Measurements from ENCODE around the gene DUSP15. TPM values are rescaled to one million over a fixed set of nuclear protein-coding genes. Genes with fewer than 3 reads are reported as not detected.

The DUSP15 gene
- total RNA-seq, 5 donors from 2014 or later (not counting 1 experiment from before 2014, with no cell fraction given): not detected

- no peak within 1 kb of the TSS for H3K27ac ChIP-seq (ENCODE audit: low read length)
- DNase-seq (no peak), ATAC-seq (replicated peaks in 1 of 4) (no peak)
- H3K4me3 ChIP-seq (ENCODE audit: control insufficient read depth in 1 of 2, extremely low read depth in 1 of 2, low read length in 1 of 2): no peak within 1 kb of the TSS
- H3K27me3 Mint-ChIP-seq: peaks cover 0 to 15% of the 10 kb centered on the region in 2 donors
- no peaks in the 10 kb centered on the region for H3K4me1 Mint-ChIP-seq
- H3K27me3 ChIP-seq (replicated peaks in 1 of 2; ENCODE audit: control insufficient read depth in 2 of 2, extremely low read depth in 1 of 2, insufficient read depth in 2 of 2, low read length in 1 of 2): peaks cover 0 to 16% of the 10 kb centered on the region in 2 experiments
- no peaks in the 10 kb centered on the region for H3K36me3 ChIP-seq (ENCODE audit: control insufficient read depth in 2 of 2, extremely low read depth in 1 of 2, insufficient read depth in 1 of 2, low read length in 1 of 2)
- no peaks in the 10 kb centered on the region for H3K4me1 ChIP-seq (ENCODE audit: control insufficient read depth in 1 of 2, extremely low read depth in 1 of 2, insufficient read depth in 2 of 2, low read length in 2 of 2)
- CTCF ChIA-PET: interaction anchor here in 1 of 2 donors (1.0 kb wide), 1 partner anchor 12 kb away, joined by 4 read pairs; no protein-coding TSS in a partner anchor
- POLR2A ChIA-PET: no interaction called here
- H3K36me3 Mint-ChIP-seq: no peaks in the 10 kb centered on the region
- H3K4me3 Mint-ChIP-seq: no peak within 1 kb of the TSS
- H3K27ac Mint-ChIP-seq: no peak within 1 kb of the TSS
- H3K9me3 ChIP-seq: no peaks in the 10 kb centered on the region
- H3K9me3 Mint-ChIP-seq: no peaks in the 10 kb centered on the region
- WGBS (ENCODE audit: insufficient coverage): 90% methylated on average over 17 of the region's 21 CpGs
Measured at GRCh38 chr20:31845300-31845863, 24.9 kb downstream of the DUSP15 start, which contains the start of gene FOXS1. TSS of gene FOXS1 (minus strand) at chr20:31845604. CDS start at chr20:31845542, 62 bp downstream.

DNA sequence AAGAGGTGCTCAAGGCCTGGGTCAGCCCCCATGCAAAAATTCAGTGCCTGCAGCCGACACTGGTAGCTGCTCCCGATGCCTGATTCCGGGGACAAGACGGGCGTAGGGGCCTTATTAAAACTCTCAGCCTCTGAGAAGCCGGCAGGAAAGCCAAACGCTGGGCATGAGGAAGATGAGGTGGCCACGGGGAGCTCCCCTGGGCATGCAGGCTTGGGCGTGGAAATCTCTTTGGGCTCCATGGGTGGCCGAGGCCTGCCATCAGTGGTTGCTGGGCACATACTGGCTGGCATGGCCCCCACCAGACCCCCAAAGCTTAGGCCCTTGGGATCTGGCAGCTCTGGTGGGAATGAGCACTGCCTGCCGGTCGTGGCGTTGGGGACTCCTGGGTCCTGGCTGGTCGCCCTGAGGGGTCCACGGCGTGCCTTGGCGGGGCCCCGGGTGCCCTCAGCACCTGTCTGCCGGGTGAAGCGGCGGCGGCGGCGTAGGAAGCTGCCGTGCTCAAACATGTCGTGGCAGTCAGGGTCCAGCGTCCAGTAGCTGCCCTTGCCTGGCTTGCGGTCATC lies 25.5 kb downstream of the DUSP15 start:
- H3K27me3 ChIP-seq (replicated peaks in 1 of 2; ENCODE audit: control insufficient read depth in 2 of 2, extremely low read depth in 1 of 2, insufficient read depth in 2 of 2, low read length in 1 of 2): peaks cover 0 to 12% of the 10 kb centered on the region in 2 experiments
- no peak for ATAC-seq (replicated peaks in 1 of 4)
- Mint-ChIP-seq H3K4me3 (no peak overlapping the region), H3K9me3 (no peaks in the 10 kb centered on the region), H3K27me3 (peaks cover 0 to 10% of the 10 kb centered on the region in 2 donors), H3K36me3 (no peaks in the 10 kb centered on the region), H3K27ac (no peak overlapping the region), H3K4me1 (no peaks in the 10 kb centered on the region)
- no peak overlapping the region for H3K4me3 ChIP-seq (ENCODE audit: control insufficient read depth in 1 of 2, extremely low read depth in 1 of 2, low read length in 1 of 2)
- no peak overlapping the region for H3K27ac ChIP-seq (ENCODE audit: low read length)
- no peaks in the 10 kb centered on the region for H3K4me1 ChIP-seq (ENCODE audit: control insufficient read depth in 1 of 2, extremely low read depth in 1 of 2, insufficient read depth in 2 of 2, low read length in 2 of 2)
- CTCF ChIA-PET: interaction anchor here in 1 of 2 donors (1.0 kb wide), 1 partner anchor 12 kb away, joined by 4 read pairs; no protein-coding TSS in a partner anchor
- POLR2A ChIA-PET: no interaction called here
- 90% methylated on average over 28 of the region's 28 CpGs for WGBS (ENCODE audit: insufficient coverage)
- DNase-seq: no peak
- no peaks in the 10 kb centered on the region for H3K9me3 ChIP-seq
- no peaks in the 10 kb centered on the region for H3K36me3 ChIP-seq (ENCODE audit: control insufficient read depth in 2 of 2, extremely low read depth in 1 of 2, insufficient read depth in 1 of 2, low read length in 1 of 2)

DNA sequence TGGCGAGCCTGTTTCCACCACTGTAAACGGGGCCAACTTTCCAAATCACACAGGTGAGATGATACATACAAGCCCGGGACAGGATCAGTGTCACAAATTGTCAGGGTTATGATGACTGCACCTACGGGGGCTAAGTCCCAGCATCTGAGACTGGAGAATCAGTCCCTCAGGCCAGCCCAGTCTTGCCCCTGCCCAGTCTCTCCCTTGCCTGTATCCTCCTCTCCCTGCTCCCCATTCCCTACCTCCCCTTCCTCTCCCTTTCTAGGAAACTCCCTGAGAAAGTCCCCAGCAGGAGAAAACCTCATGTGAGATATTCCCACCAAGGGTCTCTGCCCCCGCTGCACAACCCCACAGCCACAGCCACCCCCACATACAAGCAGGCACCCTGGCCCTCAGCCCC lies 26.4 kb downstream of the DUSP15 start:
- no peaks in the 10 kb centered on the region for H3K9me3 ChIP-seq
- no peak overlapping the region for H3K4me3 ChIP-seq (ENCODE audit: control insufficient read depth in 1 of 2, extremely low read depth in 1 of 2, low read length in 1 of 2)
- Mint-ChIP-seq H3K4me3 (no peak overlapping the region), H3K27ac (no peak overlapping the region), H3K36me3 (no peaks in the 10 kb centered on the region), H3K9me3 (no peaks in the 10 kb centered on the region), H3K27me3 (peaks cover 0 to 5% of the 10 kb centered on the region in 2 donors), H3K4me1 (no peaks in the 10 kb centered on the region)
- 80% methylated on average over 2 of the region's 5 CpGs for WGBS (ENCODE audit: insufficient coverage)
- ChIA-PET CTCF (no interaction called here), POLR2A (no interaction called here)
- ATAC-seq (replicated peaks in 1 of 4): no peak
- DNase-seq: no peak
- H3K27ac ChIP-seq (ENCODE audit: low read length): no peak overlapping the region
- H3K27me3 ChIP-seq (replicated peaks in 1 of 2; ENCODE audit: control insufficient read depth in 2 of 2, extremely low read depth in 1 of 2, insufficient read depth in 2 of 2, low read length in 1 of 2): peaks cover 0 to 10% of the 10 kb centered on the region in 2 experiments
- no peaks in the 10 kb centered on the region for H3K4me1 ChIP-seq (ENCODE audit: control insufficient read depth in 1 of 2, extremely low read depth in 1 of 2, insufficient read depth in 2 of 2, low read length in 2 of 2)
- H3K36me3 ChIP-seq (ENCODE audit: control insufficient read depth in 2 of 2, extremely low read depth in 1 of 2, insufficient read depth in 1 of 2, low read length in 1 of 2): no peaks in the 10 kb centered on the region

GRCh38 chr20:31843288-31843687 lies 27.0 kb downstream of the DUSP15 start:
- ATAC-seq (replicated peaks in 1 of 4) (no peak), DNase-seq (no peak)
- 80% methylated on average over 4 of the region's 6 CpGs for WGBS (ENCODE audit: insufficient coverage)
- H3K36me3 ChIP-seq (ENCODE audit: control insufficient read depth in 2 of 2, extremely low read depth in 1 of 2, insufficient read depth in 1 of 2, low read length in 1 of 2): no peaks in the 10 kb centered on the region
- H3K4me3 ChIP-seq (ENCODE audit: control insufficient read depth in 1 of 2, extremely low read depth in 1 of 2, low read length in 1 of 2): no peak overlapping the region
- no peaks in the 10 kb centered on the region for H3K36me3 Mint-ChIP-seq
- H3K9me3 Mint-ChIP-seq: no peaks in the 10 kb centered on the region
- no peaks in the 10 kb centered on the region for H3K4me1 ChIP-seq (ENCODE audit: control insufficient read depth in 1 of 2, extremely low read depth in 1 of 2, insufficient read depth in 2 of 2, low read length in 2 of 2)
- CTCF ChIA-PET: no interaction called here
- POLR2A ChIA-PET: interaction anchor here in 1 of 2 donors (0.6 kb wide), 1 partner anchor 638 kb away, joined by 10 read pairs; no protein-coding TSS in a partner anchor
- no peak overlapping the region for H3K27ac Mint-ChIP-seq
- H3K4me3 Mint-ChIP-seq: no peak overlapping the region
- peaks cover 0 to 2% of the 10 kb centered on the region in 2 donors for H3K27me3 Mint-ChIP-seq
- no peaks in the 10 kb centered on the region for H3K4me1 Mint-ChIP-seq
- H3K9me3 ChIP-seq: no peaks in the 10 kb centered on the region
- no peak overlapping the region for H3K27ac ChIP-seq (ENCODE audit: low read length)
- H3K27me3 ChIP-seq (replicated peaks in 1 of 2; ENCODE audit: control insufficient read depth in 2 of 2, extremely low read depth in 1 of 2, insufficient read depth in 2 of 2, low read length in 1 of 2): peaks cover 0 to 7% of the 10 kb centered on the region in 2 experiments

GRCh38 chr20:31842471-31843157 lies 27.7 kb downstream of the DUSP15 start:
- CTCF ChIA-PET: interaction anchor here in 1 of 2 donors (0.6 kb wide), 1 partner anchor 245 kb away, joined by 4 read pairs; no protein-coding TSS in a partner anchor

GRCh38 chr20:31841928-31842327 lies 28.4 kb downstream of the DUSP15 start:
- no peak for DNase-seq
- Mint-ChIP-seq H3K4me3 (no peak overlapping the region), H3K9me3 (no peaks in the 10 kb centered on the region), H3K4me1 (no peaks in the 10 kb centered on the region), H3K27ac (no peak overlapping the region), H3K36me3 (no peaks in the 10 kb centered on the region), H3K27me3 (no peaks in the 10 kb centered on the region)
- no peaks in the 10 kb centered on the region for H3K4me1 ChIP-seq (ENCODE audit: control insufficient read depth in 1 of 2, extremely low read depth in 1 of 2, insufficient read depth in 2 of 2, low read length in 2 of 2)
- POLR2A ChIA-PET: no interaction called here
- H3K9me3 ChIP-seq: no peaks in the 10 kb centered on the region
- H3K27me3 ChIP-seq (replicated peaks in 1 of 2; ENCODE audit: control insufficient read depth in 2 of 2, extremely low read depth in 1 of 2, insufficient read depth in 2 of 2, low read length in 1 of 2): peaks cover 0 to 11% of the 10 kb centered on the region in 2 experiments
- 61% methylated on average over 3 of the region's 8 CpGs for WGBS (ENCODE audit: insufficient coverage)
- CTCF ChIA-PET: interaction anchor here in 1 of 2 donors (0.6 kb wide), 1 partner anchor 245 kb away, joined by 4 read pairs; no protein-coding TSS in a partner anchor
- no peaks in the 10 kb centered on the region for H3K36me3 ChIP-seq (ENCODE audit: control insufficient read depth in 2 of 2, extremely low read depth in 1 of 2, insufficient read depth in 1 of 2, low read length in 1 of 2)
- no peak overlapping the region for H3K4me3 ChIP-seq (ENCODE audit: control insufficient read depth in 1 of 2, extremely low read depth in 1 of 2, low read length in 1 of 2)
- no peak for ATAC-seq (replicated peaks in 1 of 4)
- no peak overlapping the region for H3K27ac ChIP-seq (ENCODE audit: low read length)

More at GRCh38 chr20:31842471-31843157, 27.7 kb downstream of the DUSP15 start:
- WGBS (ENCODE audit: insufficient coverage): 83% methylated on average over 2 of the region's 12 CpGs
- Mint-ChIP-seq H3K27ac (no peak overlapping the region), H3K27me3 (no peaks in the 10 kb centered on the region), H3K9me3 (no peaks in the 10 kb centered on the region), H3K4me1 (no peaks in the 10 kb centered on the region), H3K4me3 (no peak overlapping the region), H3K36me3 (no peaks in the 10 kb centered on the region)
- no peak overlapping the region for H3K27ac ChIP-seq (ENCODE audit: low read length)
- H3K9me3 ChIP-seq: no peaks in the 10 kb centered on the region
- H3K4me1 ChIP-seq (ENCODE audit: control insufficient read depth in 1 of 2, extremely low read depth in 1 of 2, insufficient read depth in 2 of 2, low read length in 2 of 2): no peaks in the 10 kb centered on the region
- H3K27me3 ChIP-seq (replicated peaks in 1 of 2; ENCODE audit: control insufficient read depth in 2 of 2, extremely low read depth in 1 of 2, insufficient read depth in 2 of 2, low read length in 1 of 2): peaks cover 0 to 9% of the 10 kb centered on the region in 2 experiments
- H3K4me3 ChIP-seq (ENCODE audit: control insufficient read depth in 1 of 2, extremely low read depth in 1 of 2, low read length in 1 of 2): no peak overlapping the region
- POLR2A ChIA-PET: no interaction called here
- no peak for ATAC-seq (replicated peaks in 1 of 4)
- DNase-seq: no peak
- no peaks in the 10 kb centered on the region for H3K36me3 ChIP-seq (ENCODE audit: control insufficient read depth in 2 of 2, extremely low read depth in 1 of 2, insufficient read depth in 1 of 2, low read length in 1 of 2)
